Measurements from ENCODE around the gene ICAM4.
"Not testable (repeated sequence)": the region's sequence is repeated elsewhere in the genome, so short reads cannot be mapped to it uniquely, and the experiment has no call there.

DNA sequence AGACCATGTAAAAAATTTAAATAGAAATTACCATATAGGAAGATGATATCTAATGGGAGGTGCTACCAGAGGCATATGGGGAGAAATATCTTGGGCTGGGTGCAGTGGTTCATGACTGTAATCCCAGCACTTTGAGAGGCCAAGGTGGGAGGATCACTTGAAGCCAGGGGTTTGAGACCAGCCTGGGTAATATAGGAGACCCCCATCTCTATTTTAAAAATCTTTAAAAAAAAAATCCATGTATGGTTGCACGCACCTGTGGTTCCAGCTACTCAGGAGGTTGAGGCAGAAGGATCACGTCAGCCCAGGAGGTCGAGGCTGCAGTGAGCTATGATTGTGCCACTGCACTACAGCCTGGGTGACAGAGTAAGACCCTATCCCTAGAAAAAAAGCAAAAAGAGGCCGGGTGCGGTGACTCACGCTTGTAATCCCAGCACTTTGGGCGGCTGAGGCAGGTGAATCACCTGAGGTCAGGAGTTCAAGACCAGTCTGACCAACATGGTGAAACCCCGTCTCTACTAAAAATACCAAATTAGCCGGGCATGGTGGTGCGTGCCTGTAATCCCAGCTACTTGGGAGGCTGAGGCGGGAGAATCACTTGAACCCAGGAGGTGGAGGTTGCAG, 44.8 kb upstream of the ICAM4 start:
- not testable (repeated sequence) for TF ChIP-seq CTCF (IDR thresholded peaks at IDR 0.05); E2F4 (CRISPR knock-in tag; IDR thresholded peaks at IDR 0.05; ENCODE audit: borderline replicate concordance, low read depth); SP1 (CRISPR knock-in tag; conservative IDR thresholded peaks at IDR 0.05); NFYB (CRISPR knock-in tag; conservative IDR thresholded peaks at IDR 0.05; ENCODE audit: low read depth); ZNF671 (CRISPR knock-in tag; IDR thresholded peaks at IDR 0.05); CREB1 (CRISPR knock-in tag; IDR thresholded peaks at IDR 0.05); SMAD4 (CRISPR knock-in tag; IDR thresholded peaks at IDR 0.05); TEAD4 (CRISPR knock-in tag; IDR thresholded peaks at IDR 0.05); SMAD3 (CRISPR knock-in tag; IDR thresholded peaks at IDR 0.05; ENCODE audit: borderline replicate concordance)
- TF ChIP-seq, protein P1, sequence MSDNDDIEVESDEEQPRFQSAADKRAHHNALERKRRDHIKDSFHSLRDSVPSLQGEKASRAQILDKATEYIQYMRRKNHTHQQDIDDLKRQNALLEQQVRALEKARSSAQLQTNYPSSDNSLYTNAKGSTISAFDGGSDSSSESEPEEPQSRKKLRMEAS (CRISPR knock-in tag; IDR thresholded peaks at IDR 0.05): not testable (repeated sequence)
